ENCODE measurements around the gene NXPE3.

Gene NXPE3

DNA sequence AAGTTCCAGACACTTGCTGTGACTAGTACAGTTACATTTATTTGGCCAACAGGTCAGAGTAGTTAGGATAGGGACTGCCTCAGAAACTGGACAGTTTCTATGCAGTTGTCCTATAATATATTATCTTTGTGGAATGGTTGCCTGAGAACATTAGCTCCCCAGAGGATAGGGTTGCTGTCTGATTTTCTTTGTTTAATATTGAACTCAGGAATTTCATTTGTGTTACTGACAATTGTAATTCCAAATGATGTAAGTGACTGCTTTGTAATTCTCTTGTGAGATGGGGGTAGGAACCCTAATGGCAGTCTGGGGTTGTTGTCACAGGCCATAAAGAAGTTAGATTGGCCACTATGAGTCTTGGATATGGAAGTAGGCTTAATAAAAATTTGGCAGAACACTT is 2.2 kb downstream of the NXPE3 start:
- Histone ChIP-seq H3K9me3 (ENCODE audit: insufficient read depth, low read depth, low read length) (no peaks in the 10 kb centered on the region), H3K4me3 (ENCODE audit: low read length, poor library complexity, severe bottlenecking) (peak overlapping the region; percentile 81), H3K4me2 (ENCODE audit: low read depth, low read length, poor library complexity, severe bottlenecking) (peak overlapping the region; percentile 81), H3K27me3 (ENCODE audit: insufficient read depth, low read length, poor library complexity, severe bottlenecking) (no peaks in the 10 kb centered on the region), H4K20me1 (ENCODE audit: insufficient read depth, low read length, poor library complexity, severe bottlenecking) (peaks cover 5% of the 10 kb centered on the region), H3K9me2 (replicated peaks; ENCODE audit: low read depth, low read length) (no peaks in the 10 kb centered on the region), H3F3A (ENCODE audit: low read depth) (no peaks in the 10 kb centered on the region), H2AFZ (ENCODE audit: low read length) (no peak overlapping the region), H3K4me1 (ENCODE audit: insufficient read depth, low read length, poor library complexity, severe bottlenecking) (peaks cover 62% of the 10 kb centered on the region), H3K9ac (ENCODE audit: low read depth, low read length, poor library complexity, severe bottlenecking) (peak overlapping the region; percentile 72), H3K79me2 (ENCODE audit: insufficient read depth, low read length) (peaks cover 24% of the 10 kb centered on the region; the same call in 1 of the 2 replicates), H3K36me3 (ENCODE audit: insufficient read depth, low read length) (peaks cover 9% of the 10 kb centered on the region; the same call in 1 of the 2 replicates)
- TF ChIP-seq EZH2phosphoT487 (IDR thresholded peaks at IDR 0.05; ENCODE audit: borderline replicate concordance) (no peak), CTCF (conservative IDR thresholded peaks at IDR 0.05; ENCODE audit: low read length) (no peak)

GRCh38 chr3:101784855-101785613 is 6.0 kb downstream of the NXPE3 start:
- Histone ChIP-seq H3K36me3 (ENCODE audit: insufficient read depth, low read length) (peaks cover 31% of the 10 kb centered on the region; the same call in 1 of the 2 replicates), H3K9me2 (replicated peaks; ENCODE audit: low read depth, low read length) (no peaks in the 10 kb centered on the region), H3K4me3 (ENCODE audit: low read length, poor library complexity, severe bottlenecking) (peak overlapping the region; percentile 45), H4K20me1 (ENCODE audit: insufficient read depth, low read length, poor library complexity, severe bottlenecking) (peaks cover under 1% of the 10 kb centered on the region), H3K9ac (ENCODE audit: low read depth, low read length, poor library complexity, severe bottlenecking) (peak overlapping the region; percentile 13), H3K27me3 (ENCODE audit: insufficient read depth, low read length, poor library complexity, severe bottlenecking) (no peaks in the 10 kb centered on the region), H3K9me3 (ENCODE audit: insufficient read depth, low read depth, low read length) (no peaks in the 10 kb centered on the region), H3F3A (ENCODE audit: low read depth) (no peaks in the 10 kb centered on the region), H3K4me1 (ENCODE audit: insufficient read depth, low read length, poor library complexity, severe bottlenecking) (peaks cover 51% of the 10 kb centered on the region), H3K4me2 (ENCODE audit: low read depth, low read length, poor library complexity, severe bottlenecking) (peak overlapping the region; percentile 66), H2AFZ (ENCODE audit: low read length) (no peak overlapping the region), H3K79me2 (ENCODE audit: insufficient read depth, low read length) (peaks cover 19% of the 10 kb centered on the region; the same call in 1 of the 2 replicates)
- TF ChIP-seq EZH2phosphoT487 (IDR thresholded peaks at IDR 0.05; ENCODE audit: borderline replicate concordance) (no peak), CTCF (conservative IDR thresholded peaks at IDR 0.05; ENCODE audit: low read length) (no peak)

DNA sequence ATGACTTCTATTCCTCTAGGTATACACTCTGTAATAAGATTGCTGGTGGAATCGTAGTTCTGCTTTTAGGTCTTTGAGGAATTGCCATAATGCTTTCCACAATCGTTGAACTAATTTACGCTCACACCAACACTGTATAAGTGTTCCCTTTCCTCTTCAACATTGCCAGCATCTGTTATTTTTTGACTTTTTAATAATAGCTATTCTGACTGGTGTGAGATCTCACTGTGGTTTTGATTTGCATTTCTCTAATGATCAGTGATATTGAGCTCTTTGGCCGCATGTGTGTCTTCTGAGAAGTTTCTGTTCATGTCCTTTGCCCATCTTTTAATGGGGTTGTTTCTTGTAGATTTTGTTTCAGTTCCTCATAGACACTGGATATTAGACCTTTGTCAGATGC is 12.8 kb downstream of the NXPE3 start:
- peaks cover 29% of the 10 kb centered on the region; the same call in 1 of the 2 replicates for H3K79me2 ChIP-seq (ENCODE audit: insufficient read depth, low read length)
- no peak overlapping the region for H3K4me3 ChIP-seq (ENCODE audit: low read length, poor library complexity, severe bottlenecking)
- no peaks in the 10 kb centered on the region for H3K27me3 ChIP-seq (ENCODE audit: insufficient read depth, low read length, poor library complexity, severe bottlenecking)
- peaks cover 3% of the 10 kb centered on the region; the same call in 1 of the 2 replicates for H3F3A ChIP-seq (ENCODE audit: low read depth)
- no peak overlapping the region for H3K4me2 ChIP-seq (ENCODE audit: low read depth, low read length, poor library complexity, severe bottlenecking)
- peaks cover 6% of the 10 kb centered on the region for H3K9me3 ChIP-seq (ENCODE audit: insufficient read depth, low read depth, low read length)
- peaks cover 62% of the 10 kb centered on the region for H3K36me3 ChIP-seq (ENCODE audit: insufficient read depth, low read length)
- no peaks in the 10 kb centered on the region for H3K9me2 ChIP-seq (replicated peaks; ENCODE audit: low read depth, low read length)
- H3K9ac ChIP-seq (ENCODE audit: low read depth, low read length, poor library complexity, severe bottlenecking) = no peak overlapping the region
- H2AFZ ChIP-seq (ENCODE audit: low read length) = no peak overlapping the region
- no peaks in the 10 kb centered on the region for H3K4me1 ChIP-seq (ENCODE audit: insufficient read depth, low read length, poor library complexity, severe bottlenecking)
- TF ChIP-seq EZH2phosphoT487 (IDR thresholded peaks at IDR 0.05; ENCODE audit: borderline replicate concordance) (no peak), CTCF (conservative IDR thresholded peaks at IDR 0.05; ENCODE audit: low read length) (no peak)
- H4K20me1 ChIP-seq (ENCODE audit: insufficient read depth, low read length, poor library complexity, severe bottlenecking) = no peaks in the 10 kb centered on the region

All from Loucy (cell line).